Measurements from ENCODE around the gene SCNN1G.

- no peak for TF ChIP-seq EZH2phosphoT487 (IDR thresholded peaks at IDR 0.05; ENCODE audit: insufficient read depth, low read depth)
- no peak for TF ChIP-seq EZH2 (IDR thresholded peaks at IDR 0.05; ENCODE audit: insufficient read depth, poor library complexity, severe bottlenecking)
Measured at GRCh38 chr16:23182206-23182678, 303 bp upstream of the SCNN1G start.

Data from GM23248 (cell line).